Colonic mucosa (tissue), 4 donors: ENCODE results near the gene UBA5. TPM values are rescaled to one million over a fixed set of nuclear protein-coding genes. Genes with fewer than 3 reads are reported as not detected.

Source experiments
- DNase-seq: peaks from one replicate; pipeline ENCODE4 v3.0.0-alpha.2; 2020
- H3K27ac ChIP-seq: fragments of 200-600 bp; one replicate; pipeline ENCODE4 v1.8.0; 2021
- H3K27me3 ChIP-seq: fragments of 200-600 bp; one replicate; pipeline ENCODE4 v1.8.0; 2021
- H3K36me3 ChIP-seq: fragments of 200-600 bp; one replicate; pipeline ENCODE4 v1.8.0; 2021
- H3K4me1 ChIP-seq: fragments of 200-600 bp; one replicate; pipeline ENCODE4 v1.8.0; 2021; ENCODE audit warnings: mild to moderate bottlenecking
- H3K4me3 ChIP-seq: fragments of 200-600 bp; one replicate; pipeline ENCODE4 v1.8.0; 2021
- H3K9ac ChIP-seq, 2 donors: one replicate each; pipeline ENCODE4 v1.7.0; 2013; ENCODE audit warnings: control low read depth in 2 of 2, low read depth in 2 of 2, low read length in 2 of 2
- H3K9me3 ChIP-seq: fragments of 200-600 bp; one replicate; pipeline ENCODE4 v1.8.0; 2021
- CTCF ChIP-seq: fragments of 200-600 bp; IDR thresholded peaks from one replicate; pipeline ENCODE4 v1.8.0; 2022; ENCODE audit warnings: antibody characterized with exemption, mild to moderate bottlenecking
- intact Hi-C: fragments of 100-400 bp; cut with DNase I; formaldehyde crosslinking; loops from one replicate; pipeline ENCODE4 v1.14.1; 2022
- total RNA-seq, 2 donors: library from RNA; stranded (reverse); fragmentation: NEBNext Ultra II Directional in 1 of 2; extraction: Animal tissue kit (Norgen Biotek cat#: 25700) in 1 of 2; gene quantifications; one replicate each; pipeline ENCODE4 v1.2.1, GENCODE V29; 2021
- donor health status: healthy.
- donor health status: DM: no; HTN: no; CAD: no.
- donor health status: DM: no; HTN: no; CAD: no.

UBA5 gene
- total RNA-seq, 2 donors from 2014 or later = 32.2 to 32.5 TPM

GRCh38 chr3:132682201-132682600 lies 22.1 kb downstream of the UBA5 start:
- no peak overlapping the region for H3K27ac ChIP-seq
- no peak overlapping the region for H3K4me3 ChIP-seq
- peaks cover 6% of the 10 kb centered on the region for H3K36me3 ChIP-seq
- H3K9ac ChIP-seq = no peak overlapping the region
- no peaks in the 10 kb centered on the region for H3K27me3 ChIP-seq
- intact Hi-C loops = loop anchor here (10.0 kb wide), 1 partner anchor 177 kb away; no protein-coding TSS in a partner anchor
- no peak for TF ChIP-seq CTCF
- no peaks in the 10 kb centered on the region for H3K9me3 ChIP-seq
- DNase-seq = no peak
- H3K4me1 ChIP-seq = no peaks in the 10 kb centered on the region

GRCh38 chr3:132690040-132690439 lies 29.9 kb downstream of the UBA5 start:
- Histone ChIP-seq H3K4me1 (no peaks in the 10 kb centered on the region), H3K9me3 (no peaks in the 10 kb centered on the region), H3K27me3 (no peaks in the 10 kb centered on the region), H3K36me3 (no peaks in the 10 kb centered on the region), H3K4me3 (no peak overlapping the region), H3K9ac (no peak overlapping the region), H3K27ac (no peak overlapping the region)
- intact Hi-C loops = no loop called here
- no peak for TF ChIP-seq CTCF
- DNase-seq = no peak

- no peak for DNase-seq
- intact Hi-C loops = no loop called here
- Histone ChIP-seq H3K27ac (no peak overlapping the region), H3K36me3 (no peaks in the 10 kb centered on the region), H3K9me3 (no peaks in the 10 kb centered on the region), H3K9ac (no peak overlapping the region), H3K4me1 (no peaks in the 10 kb centered on the region), H3K27me3 (no peaks in the 10 kb centered on the region), H3K4me3 (no peak overlapping the region)
- TF ChIP-seq CTCF = no peak
Observed at GRCh38 chr3:132694991-132695390, 34.9 kb downstream of the UBA5 start.

GRCh38 chr3:132695422-132695821 lies 35.3 kb downstream of the UBA5 start:
- Histone ChIP-seq H3K4me3 (no peak overlapping the region), H3K4me1 (no peaks in the 10 kb centered on the region), H3K36me3 (no peaks in the 10 kb centered on the region), H3K9ac (no peak overlapping the region), H3K9me3 (no peaks in the 10 kb centered on the region), H3K27me3 (no peaks in the 10 kb centered on the region), H3K27ac (no peak overlapping the region)
- DNase-seq = no peak
- no peak for TF ChIP-seq CTCF
- intact Hi-C loops = no loop called here

- H3K36me3 ChIP-seq = no peaks in the 10 kb centered on the region
- H3K4me1 ChIP-seq = no peaks in the 10 kb centered on the region
- no peak for DNase-seq
- intact Hi-C loops = no loop called here
- no peak overlapping the region for H3K27ac ChIP-seq
- TF ChIP-seq CTCF = no peak
- no peaks in the 10 kb centered on the region for H3K27me3 ChIP-seq
- H3K9ac ChIP-seq = no peak overlapping the region
- no peak overlapping the region for H3K4me3 ChIP-seq
- no peaks in the 10 kb centered on the region for H3K9me3 ChIP-seq
Observed at GRCh38 chr3:132703733-132704132, 43.6 kb downstream of the UBA5 start.

- DNase-seq = no peak
- Histone ChIP-seq H3K36me3 (peaks cover 4% of the 10 kb centered on the region), H3K27me3 (no peaks in the 10 kb centered on the region), H3K4me3 (no peak overlapping the region), H3K9me3 (no peaks in the 10 kb centered on the region), H3K9ac (no peak overlapping the region), H3K27ac (no peak overlapping the region), H3K4me1 (no peaks in the 10 kb centered on the region)
- intact Hi-C loops = no loop called here
- no peak for TF ChIP-seq CTCF
Observed at GRCh38 chr3:132709761-132710160, 49.6 kb downstream of the UBA5 start.
